Measurements from ENCODE around the gene TBC1D32.

DNA sequence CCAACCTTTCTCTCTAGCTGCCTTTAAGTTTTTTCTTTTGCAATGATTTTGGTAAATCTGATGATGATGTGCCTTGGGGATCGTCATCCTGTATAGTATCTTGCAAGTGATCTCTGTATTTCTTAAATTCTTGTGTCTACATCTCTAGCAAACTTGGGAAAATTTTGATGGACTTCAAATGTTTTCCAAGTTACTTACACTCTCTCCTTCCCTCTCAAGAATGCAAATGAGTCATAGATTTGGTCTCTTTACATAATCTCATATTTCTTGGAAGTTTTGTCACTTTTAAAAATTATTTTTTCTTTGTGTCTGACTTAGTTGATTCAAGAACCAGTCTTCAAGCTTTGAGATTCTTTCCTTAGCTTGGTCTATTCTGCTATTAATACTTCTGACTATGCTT lies 176.4 kb downstream of the TBC1D32 start:
- TF ChIP-seq EZH2 (IDR thresholded peaks at IDR 0.05; ENCODE audit: insufficient read depth, poor library complexity, severe bottlenecking): no peak
- TF ChIP-seq EZH2phosphoT487 (IDR thresholded peaks at IDR 0.05; ENCODE audit: insufficient read depth, low read depth): no peak

Data from GM23248 (cell line).